ENCODE measurements around the gene U2AF1L4.

GRCh38 chr19:35745328-35746086, at the start of gene U2AF1L4, which contains the start of gene PSENEN:
- TF ChIP-seq CTCF (IDR thresholded peaks at IDR 0.05) (peak in 1 of 6 experiments; percentile 14), POLR2A (IDR thresholded peaks at IDR 0.05) (peak in 1 of 2 donors; percentile 49)
